ENCODE data around the gene SLC9A2.
A peak's percentile ranks its signal among the peaks of the same experiment; 100 is the strongest.

SLC9A2 gene, protein sequence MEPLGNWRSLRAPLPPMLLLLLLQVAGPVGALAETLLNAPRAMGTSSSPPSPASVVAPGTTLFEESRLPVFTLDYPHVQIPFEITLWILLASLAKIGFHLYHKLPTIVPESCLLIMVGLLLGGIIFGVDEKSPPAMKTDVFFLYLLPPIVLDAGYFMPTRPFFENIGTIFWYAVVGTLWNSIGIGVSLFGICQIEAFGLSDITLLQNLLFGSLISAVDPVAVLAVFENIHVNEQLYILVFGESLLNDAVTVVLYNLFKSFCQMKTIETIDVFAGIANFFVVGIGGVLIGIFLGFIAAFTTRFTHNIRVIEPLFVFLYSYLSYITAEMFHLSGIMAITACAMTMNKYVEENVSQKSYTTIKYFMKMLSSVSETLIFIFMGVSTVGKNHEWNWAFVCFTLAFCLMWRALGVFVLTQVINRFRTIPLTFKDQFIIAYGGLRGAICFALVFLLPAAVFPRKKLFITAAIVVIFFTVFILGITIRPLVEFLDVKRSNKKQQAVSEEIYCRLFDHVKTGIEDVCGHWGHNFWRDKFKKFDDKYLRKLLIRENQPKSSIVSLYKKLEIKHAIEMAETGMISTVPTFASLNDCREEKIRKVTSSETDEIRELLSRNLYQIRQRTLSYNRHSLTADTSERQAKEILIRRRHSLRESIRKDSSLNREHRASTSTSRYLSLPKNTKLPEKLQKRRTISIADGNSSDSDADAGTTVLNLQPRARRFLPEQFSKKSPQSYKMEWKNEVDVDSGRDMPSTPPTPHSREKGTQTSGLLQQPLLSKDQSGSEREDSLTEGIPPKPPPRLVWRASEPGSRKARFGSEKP

GRCh38 chr2:102619414-102620319, at the start of gene SLC9A2:
TSS of gene SLC9A2 (plus strand) at chr2:102619553. CDS start at chr2:102619849, 296 bp downstream.
- Histone ChIP-seq H3K4me1 (ENCODE audit: control insufficient read depth in 1 of 2, insufficient read depth in 2 of 2, low read length in 2 of 2) (peaks cover 19 to 23% of the 10 kb centered on the region in 2 donors), H3K9ac (ENCODE audit: low read depth in 1 of 2, low read length in 2 of 2) (peak within 1 kb of the TSS; percentile 49 to 57), H3K27me3 (ENCODE audit: control insufficient read depth in 1 of 2, insufficient read depth in 2 of 2, low read length in 2 of 2) (peaks cover 10 to 12% of the 10 kb centered on the region in 2 donors), H3K4me3 (ENCODE audit: low read depth in 1 of 2, low read length in 2 of 2) (peak within 1 kb of the TSS; percentile 73 to 74), H3K27ac (ENCODE audit: low read depth, low read length) (no peak within 1 kb of the TSS), H3K9me3 (ENCODE audit: control insufficient read depth in 1 of 2, low read length in 2 of 2) (no peaks in the 10 kb centered on the region), H3K36me3 (ENCODE audit: control insufficient read depth in 1 of 2, insufficient read depth in 2 of 2, low read length in 2 of 2) (no peaks in the 10 kb centered on the region)

DNA sequence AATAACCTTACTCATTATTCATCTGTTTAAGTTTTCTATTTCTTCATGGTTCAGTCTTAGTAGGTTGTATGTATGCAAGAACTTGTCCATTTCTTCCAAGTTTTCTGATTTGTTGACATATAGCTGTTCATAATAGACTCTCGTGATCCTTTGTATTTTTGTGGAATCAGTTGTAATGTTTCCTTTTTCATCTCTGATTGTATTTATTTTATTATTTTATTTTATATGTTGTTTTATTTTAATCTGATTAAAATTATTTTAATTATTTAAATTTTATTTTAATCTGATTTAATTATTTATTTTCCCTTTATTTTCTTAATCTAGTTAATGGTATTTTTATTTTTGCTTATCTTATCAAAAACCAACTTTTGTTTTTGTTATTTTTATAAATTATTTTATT, 43.5 kb upstream of the SLC9A2 start:
- Histone ChIP-seq H3K9ac (ENCODE audit: low read depth in 1 of 2, low read length in 2 of 2) (no peak overlapping the region), H3K4me1 (ENCODE audit: control insufficient read depth in 1 of 2, insufficient read depth in 2 of 2, low read length in 2 of 2) (no peaks in the 10 kb centered on the region), H3K27ac (ENCODE audit: low read depth, low read length) (no peak overlapping the region), H3K9me3 (ENCODE audit: control insufficient read depth in 1 of 2, low read length in 2 of 2) (no peaks in the 10 kb centered on the region), H3K27me3 (ENCODE audit: control insufficient read depth in 1 of 2, insufficient read depth in 2 of 2, low read length in 2 of 2) (no peaks in the 10 kb centered on the region), H3K4me3 (ENCODE audit: low read depth in 1 of 2, low read length in 2 of 2) (no peak overlapping the region), H3K36me3 (ENCODE audit: control insufficient read depth in 1 of 2, insufficient read depth in 2 of 2, low read length in 2 of 2) (no peaks in the 10 kb centered on the region)

- no peak overlapping the region for H3K4me3 ChIP-seq (ENCODE audit: low read depth in 1 of 2, low read length in 2 of 2)
- H3K9ac ChIP-seq (ENCODE audit: low read depth in 1 of 2, low read length in 2 of 2) = no peak overlapping the region
- H3K27ac ChIP-seq (ENCODE audit: low read depth, low read length) = no peak overlapping the region
- no peaks in the 10 kb centered on the region for H3K27me3 ChIP-seq (ENCODE audit: control insufficient read depth in 1 of 2, insufficient read depth in 2 of 2, low read length in 2 of 2)
- H3K4me1 ChIP-seq (ENCODE audit: control insufficient read depth in 1 of 2, insufficient read depth in 2 of 2, low read length in 2 of 2) = peaks cover 0 to 4% of the 10 kb centered on the region in 2 donors
- H3K9me3 ChIP-seq (ENCODE audit: control insufficient read depth in 1 of 2, low read length in 2 of 2) = no peaks in the 10 kb centered on the region
- no peaks in the 10 kb centered on the region for H3K36me3 ChIP-seq (ENCODE audit: control insufficient read depth in 1 of 2, insufficient read depth in 2 of 2, low read length in 2 of 2)
Observed at GRCh38 chr2:102578376-102578775, 41.0 kb upstream of the SLC9A2 start.

GRCh38 chr2:102581911-102582310, 37.4 kb upstream of the SLC9A2 start:
- H3K9ac ChIP-seq (ENCODE audit: low read depth in 1 of 2, low read length in 2 of 2) = no peak overlapping the region
- H3K4me1 ChIP-seq (ENCODE audit: control insufficient read depth in 1 of 2, insufficient read depth in 2 of 2, low read length in 2 of 2) = peaks cover 6 to 10% of the 10 kb centered on the region in 2 donors
- H3K27me3 ChIP-seq (ENCODE audit: control insufficient read depth in 1 of 2, insufficient read depth in 2 of 2, low read length in 2 of 2) = no peaks in the 10 kb centered on the region
- no peak overlapping the region for H3K4me3 ChIP-seq (ENCODE audit: low read depth in 1 of 2, low read length in 2 of 2)
- H3K27ac ChIP-seq (ENCODE audit: low read depth, low read length) = no peak overlapping the region
- no peaks in the 10 kb centered on the region for H3K9me3 ChIP-seq (ENCODE audit: control insufficient read depth in 1 of 2, low read length in 2 of 2)
- H3K36me3 ChIP-seq (ENCODE audit: control insufficient read depth in 1 of 2, insufficient read depth in 2 of 2, low read length in 2 of 2) = no peaks in the 10 kb centered on the region

- Histone ChIP-seq H3K4me1 (ENCODE audit: control insufficient read depth in 1 of 2, insufficient read depth in 2 of 2, low read length in 2 of 2) (peaks cover 6 to 10% of the 10 kb centered on the region in 2 donors), H3K9me3 (ENCODE audit: control insufficient read depth in 1 of 2, low read length in 2 of 2) (no peaks in the 10 kb centered on the region), H3K4me3 (ENCODE audit: low read depth in 1 of 2, low read length in 2 of 2) (no peak overlapping the region), H3K27me3 (ENCODE audit: control insufficient read depth in 1 of 2, insufficient read depth in 2 of 2, low read length in 2 of 2) (no peaks in the 10 kb centered on the region), H3K9ac (ENCODE audit: low read depth in 1 of 2, low read length in 2 of 2) (no peak overlapping the region), H3K36me3 (ENCODE audit: control insufficient read depth in 1 of 2, insufficient read depth in 2 of 2, low read length in 2 of 2) (no peaks in the 10 kb centered on the region), H3K27ac (ENCODE audit: low read depth, low read length) (no peak overlapping the region)
Observed at GRCh38 chr2:102582845-102583244, 36.5 kb upstream of the SLC9A2 start.

GRCh38 chr2:102585847-102586404, 33.4 kb upstream of the SLC9A2 start:
- no peaks in the 10 kb centered on the region for H3K27me3 ChIP-seq (ENCODE audit: control insufficient read depth in 1 of 2, insufficient read depth in 2 of 2, low read length in 2 of 2)
- peaks cover 6 to 10% of the 10 kb centered on the region in 2 donors for H3K4me1 ChIP-seq (ENCODE audit: control insufficient read depth in 1 of 2, insufficient read depth in 2 of 2, low read length in 2 of 2)
- H3K9me3 ChIP-seq (ENCODE audit: control insufficient read depth in 1 of 2, low read length in 2 of 2) = no peaks in the 10 kb centered on the region
- H3K27ac ChIP-seq (ENCODE audit: low read depth, low read length) = no peak overlapping the region
- no peaks in the 10 kb centered on the region for H3K36me3 ChIP-seq (ENCODE audit: control insufficient read depth in 1 of 2, insufficient read depth in 2 of 2, low read length in 2 of 2)
- no peak overlapping the region for H3K4me3 ChIP-seq (ENCODE audit: low read depth in 1 of 2, low read length in 2 of 2)
- no peak overlapping the region for H3K9ac ChIP-seq (ENCODE audit: low read depth in 1 of 2, low read length in 2 of 2)

DNA sequence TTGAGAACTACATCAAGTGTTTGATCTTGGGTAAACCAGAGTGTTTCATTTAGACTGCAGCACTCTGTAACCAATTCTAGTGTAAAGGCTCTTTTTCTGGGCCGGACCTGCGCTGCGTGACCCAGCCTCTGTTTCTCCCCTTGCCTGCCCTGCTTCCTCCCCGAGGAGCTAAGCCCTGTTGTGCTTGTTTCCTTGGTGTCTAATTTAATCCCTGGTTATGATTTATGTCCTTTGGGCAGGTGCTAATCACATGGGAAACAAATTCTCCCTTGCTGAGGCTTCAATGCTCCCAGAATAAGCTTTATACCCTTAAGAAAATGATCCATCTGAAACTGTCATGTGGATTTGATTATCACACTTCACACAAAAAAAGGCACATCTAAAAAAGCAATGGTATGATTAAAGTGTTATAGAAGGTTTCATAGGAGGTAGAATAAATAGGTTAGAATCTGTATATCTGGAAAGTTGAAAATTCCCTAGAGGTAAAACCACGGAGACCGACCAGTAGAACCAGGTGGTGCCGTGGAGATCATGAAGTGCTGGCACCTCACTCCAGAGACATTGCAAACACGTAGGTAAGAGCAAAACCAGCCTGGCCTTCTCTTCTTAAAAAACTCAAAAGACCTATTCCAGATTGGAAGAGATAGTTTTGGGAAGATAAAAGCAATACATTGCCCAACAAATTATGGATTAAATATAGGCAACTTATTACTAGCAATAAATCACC, 31.0 kb upstream of the SLC9A2 start:
- H3K27me3 ChIP-seq (ENCODE audit: control insufficient read depth in 1 of 2, insufficient read depth in 2 of 2, low read length in 2 of 2) = no peaks in the 10 kb centered on the region
- no peak overlapping the region for H3K4me3 ChIP-seq (ENCODE audit: low read depth in 1 of 2, low read length in 2 of 2)
- H3K27ac ChIP-seq (ENCODE audit: low read depth, low read length) = no peak overlapping the region
- H3K9ac ChIP-seq (ENCODE audit: low read depth in 1 of 2, low read length in 2 of 2) = no peak overlapping the region
- no peaks in the 10 kb centered on the region for H3K9me3 ChIP-seq (ENCODE audit: control insufficient read depth in 1 of 2, low read length in 2 of 2)
- H3K4me1 ChIP-seq (ENCODE audit: control insufficient read depth in 1 of 2, insufficient read depth in 2 of 2, low read length in 2 of 2) = peaks cover 14 to 25% of the 10 kb centered on the region in 2 donors
- no peaks in the 10 kb centered on the region for H3K36me3 ChIP-seq (ENCODE audit: control insufficient read depth in 1 of 2, insufficient read depth in 2 of 2, low read length in 2 of 2)

DNA sequence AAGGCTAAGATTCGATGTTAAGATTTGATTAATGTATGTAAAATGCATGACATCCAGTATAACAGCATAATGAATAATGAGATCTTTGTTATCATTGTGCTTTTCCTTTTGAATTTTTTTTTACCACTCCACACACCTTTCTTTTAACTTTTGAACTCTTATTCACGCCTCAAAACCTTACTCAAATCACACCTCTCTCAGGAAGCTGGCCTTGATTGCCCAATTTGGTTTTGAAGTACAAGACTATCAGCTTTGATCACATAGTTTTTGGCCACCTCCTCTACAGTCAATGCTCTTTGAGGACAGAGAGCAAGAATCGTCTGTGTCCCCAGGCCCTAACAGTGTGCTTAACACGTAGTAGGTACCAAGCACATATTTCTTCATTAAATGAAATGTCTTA, 29.9 kb upstream of the SLC9A2 start:
- H3K36me3 ChIP-seq (ENCODE audit: control insufficient read depth in 1 of 2, insufficient read depth in 2 of 2, low read length in 2 of 2) = no peaks in the 10 kb centered on the region
- no peaks in the 10 kb centered on the region for H3K27me3 ChIP-seq (ENCODE audit: control insufficient read depth in 1 of 2, insufficient read depth in 2 of 2, low read length in 2 of 2)
- H3K4me1 ChIP-seq (ENCODE audit: control insufficient read depth in 1 of 2, insufficient read depth in 2 of 2, low read length in 2 of 2) = peaks cover 20 to 35% of the 10 kb centered on the region in 2 donors
- H3K4me3 ChIP-seq (ENCODE audit: low read depth in 1 of 2, low read length in 2 of 2) = no peak overlapping the region
- no peak overlapping the region for H3K9ac ChIP-seq (ENCODE audit: low read depth in 1 of 2, low read length in 2 of 2)
- H3K9me3 ChIP-seq (ENCODE audit: control insufficient read depth in 1 of 2, low read length in 2 of 2) = no peaks in the 10 kb centered on the region
- no peak overlapping the region for H3K27ac ChIP-seq (ENCODE audit: low read depth, low read length)

DNA sequence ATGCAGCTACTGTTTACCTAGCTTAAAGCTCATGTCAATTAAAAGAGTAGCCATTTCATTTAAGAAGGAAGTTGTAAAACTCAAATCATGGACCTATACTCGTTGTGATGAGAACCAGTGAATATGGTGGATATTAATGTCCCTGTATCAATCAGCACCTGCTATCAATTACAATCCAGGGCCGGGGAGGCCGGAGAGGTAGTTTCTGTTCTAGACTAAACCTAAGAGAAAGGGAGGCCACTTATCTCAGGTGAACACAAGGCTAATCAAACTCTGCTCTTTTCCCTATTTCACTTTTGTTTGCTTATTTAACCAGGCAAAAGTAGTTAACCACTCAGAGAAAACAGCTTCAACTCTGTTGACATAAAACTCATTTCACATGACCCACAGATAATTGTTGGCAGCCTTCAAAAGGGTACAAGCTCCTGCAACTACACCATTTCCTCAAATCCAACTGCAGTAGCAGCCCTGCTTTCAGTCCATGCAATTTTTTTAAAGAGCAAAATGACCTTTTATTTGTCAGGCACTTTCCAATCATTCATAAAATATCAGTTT, 27.8 kb upstream of the SLC9A2 start:
- H3K4me3 ChIP-seq (ENCODE audit: low read depth in 1 of 2, low read length in 2 of 2) = no peak overlapping the region
- H3K27me3 ChIP-seq (ENCODE audit: control insufficient read depth in 1 of 2, insufficient read depth in 2 of 2, low read length in 2 of 2) = no peaks in the 10 kb centered on the region
- no peaks in the 10 kb centered on the region for H3K9me3 ChIP-seq (ENCODE audit: control insufficient read depth in 1 of 2, low read length in 2 of 2)
- H3K36me3 ChIP-seq (ENCODE audit: control insufficient read depth in 1 of 2, insufficient read depth in 2 of 2, low read length in 2 of 2) = no peaks in the 10 kb centered on the region
- peaks cover 14 to 35% of the 10 kb centered on the region in 2 donors for H3K4me1 ChIP-seq (ENCODE audit: control insufficient read depth in 1 of 2, insufficient read depth in 2 of 2, low read length in 2 of 2)
- H3K27ac ChIP-seq (ENCODE audit: low read depth, low read length) = no peak overlapping the region
- no peak overlapping the region for H3K9ac ChIP-seq (ENCODE audit: low read depth in 1 of 2, low read length in 2 of 2)

All from duodenal mucosa (tissue), 2 donors.